Spleen (tissue), 7 donors: Measurements from ENCODE around the gene BCL11B.

ENCODE experiments used
- POLR2A ChIP-seq, 3 donors: fragments of 450-650 bp; IDR thresholded peaks; one replicate each; pipeline ENCODE4 v1.5.1; 2017; ENCODE audit warnings: antibody characterized with exemption in 3 of 3, mild to moderate bottlenecking in 1 of 3
- POLR2AphosphoS5 ChIP-seq, 3 donors: sonication (generic); formaldehyde crosslinking; IDR thresholded peaks; one replicate each; pipeline ENCODE4 v1.5.1; 2017; ENCODE audit warnings: antibody characterized with exemption in 3 of 3
- TF ChIP-seq, protein P1 (sequence below), 11 experiments: fragments of 200-600 bp in 7 of 11; fragments of 450-650 bp in 4 of 11; sonication (generic) in 4 of 11; IDR thresholded peaks in 8 of 11; conservative IDR thresholded peaks in 3 of 11; 1 replicate in 7 of 11; 2 replicates in 4 of 11; pipeline versions ENCODE4 v1.4.0 to v1.8.0; 2016 to 2021; ENCODE audit warnings: antibody characterized with exemption in 11 of 11, inconsistent platforms in 4 of 11, mild to moderate bottlenecking in 1 of 11
- donor health status: DM: no; HTN: no; CAD: no; lungs with moderate emphysema.
- donor health status: DM: no; HTN: no; CAD: no.
- donor health status: DM: no; HTN: no; CAD: no.

DNA sequence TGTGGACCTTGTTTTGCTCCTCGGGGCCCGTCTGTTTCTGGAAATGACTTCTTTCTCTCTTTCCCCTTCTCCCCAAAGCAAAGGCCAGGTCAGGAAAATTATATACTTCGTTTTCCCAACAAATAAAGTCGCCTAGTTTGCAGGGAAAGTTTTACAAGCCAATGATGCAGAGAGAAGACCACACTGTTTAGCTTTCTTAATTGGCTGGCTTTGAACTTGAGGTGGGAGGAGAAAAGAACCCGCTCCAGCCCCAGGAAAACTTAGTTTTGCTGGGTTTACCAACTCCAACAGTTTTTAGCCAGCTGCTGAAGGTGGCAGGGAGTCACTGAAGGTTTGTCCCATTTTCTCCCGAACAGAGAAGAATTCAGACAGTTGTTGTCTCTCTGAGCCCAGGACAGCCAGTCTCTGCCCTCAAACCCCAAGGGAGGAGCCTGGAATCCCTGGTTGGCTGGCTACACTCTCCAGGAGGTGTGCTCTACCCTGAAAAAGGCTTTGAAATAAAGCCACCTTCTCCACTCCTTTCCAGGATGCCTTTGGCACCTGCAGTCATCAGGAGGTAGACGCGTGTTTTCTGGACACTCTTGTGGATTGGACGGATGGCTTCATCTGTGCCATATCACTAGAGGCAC, 24.8 kb downstream of the BCL11B start:
- TF ChIP-seq, protein P1, sequence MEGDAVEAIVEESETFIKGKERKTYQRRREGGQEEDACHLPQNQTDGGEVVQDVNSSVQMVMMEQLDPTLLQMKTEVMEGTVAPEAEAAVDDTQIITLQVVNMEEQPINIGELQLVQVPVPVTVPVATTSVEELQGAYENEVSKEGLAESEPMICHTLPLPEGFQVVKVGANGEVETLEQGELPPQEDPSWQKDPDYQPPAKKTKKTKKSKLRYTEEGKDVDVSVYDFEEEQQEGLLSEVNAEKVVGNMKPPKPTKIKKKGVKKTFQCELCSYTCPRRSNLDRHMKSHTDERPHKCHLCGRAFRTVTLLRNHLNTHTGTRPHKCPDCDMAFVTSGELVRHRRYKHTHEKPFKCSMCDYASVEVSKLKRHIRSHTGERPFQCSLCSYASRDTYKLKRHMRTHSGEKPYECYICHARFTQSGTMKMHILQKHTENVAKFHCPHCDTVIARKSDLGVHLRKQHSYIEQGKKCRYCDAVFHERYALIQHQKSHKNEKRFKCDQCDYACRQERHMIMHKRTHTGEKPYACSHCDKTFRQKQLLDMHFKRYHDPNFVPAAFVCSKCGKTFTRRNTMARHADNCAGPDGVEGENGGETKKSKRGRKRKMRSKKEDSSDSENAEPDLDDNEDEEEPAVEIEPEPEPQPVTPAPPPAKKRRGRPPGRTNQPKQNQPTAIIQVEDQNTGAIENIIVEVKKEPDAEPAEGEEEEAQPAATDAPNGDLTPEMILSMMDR (IDR thresholded peaks at IDR 0.05 in 8 of 11, conservative IDR thresholded peaks at IDR 0.05 in 3 of 11) = no peak
- no peak for TF ChIP-seq POLR2A (IDR thresholded peaks at IDR 0.05)
- no peak for TF ChIP-seq POLR2AphosphoS5 (IDR thresholded peaks at IDR 0.05)
